HL-60/S4 (cell line): ENCODE data around the gene NHSL2.

ENCODE experiments used
- in situ Hi-C: fragments of 300-500 bp; cut with MboI; formaldehyde crosslinking; loops from 2 replicates; pipeline ENCODE4 v1.14.3; 2022; ENCODE audit warnings: low sequenced_read_pairs

The NHSL2 gene

GRCh38 chrX:72125331-72126047 is 214.8 kb downstream of the NHSL2 start:
- in situ Hi-C loops: loop anchor here (5.0 kb wide), 1 partner anchor 118 kb away; no protein-coding TSS in a partner anchor

- in situ Hi-C loops: loop anchor here (5.0 kb wide), 1 partner anchor 119 kb away; no protein-coding TSS in a partner anchor
Observed at GRCh38 chrX:72126048-72126415, 215.4 kb downstream of the NHSL2 start.

- in situ Hi-C loops: loop anchor here (5.0 kb wide), 1 partner anchor 119 kb away; no protein-coding TSS in a partner anchor
Observed at GRCh38 chrX:72126539-72127140, 216.0 kb downstream of the NHSL2 start.

- in situ Hi-C loops: loop anchor here (5.0 kb wide), 1 partner anchor 120 kb away; no protein-coding TSS in a partner anchor
Observed at GRCh38 chrX:72127332-72127731, 216.7 kb downstream of the NHSL2 start.

- in situ Hi-C loops: loop anchor here (5.0 kb wide), 1 partner anchor 121 kb away; no protein-coding TSS in a partner anchor
Observed at GRCh38 chrX:72128183-72128834, 217.7 kb downstream of the NHSL2 start.

- in situ Hi-C loops: loop anchor here (5.0 kb wide), 1 partner anchor 122 kb away; no protein-coding TSS in a partner anchor
Observed at GRCh38 chrX:72128881-72129280, 218.2 kb downstream of the NHSL2 start.

- in situ Hi-C loops: loop anchor here (5.0 kb wide), 1 partner anchor 122 kb away; no protein-coding TSS in a partner anchor
Observed at GRCh38 chrX:72129661-72130060, 219.0 kb downstream of the NHSL2 start.

- in situ Hi-C loops: no loop called here
Observed at GRCh38 chrX:72130156-72130761, 219.6 kb downstream of the NHSL2 start.

GRCh38 chrX:72130762-72131250 is 220.2 kb downstream of the NHSL2 start:
- in situ Hi-C loops: no loop called here

GRCh38 chrX:72131317-72132294 is 221.0 kb downstream of the NHSL2 start, which contains the start of gene RTL5:
TSS of gene RTL5 (minus strand) at chrX:72131915.
- in situ Hi-C loops: no loop called here

GRCh38 chrX:72132456-72132855 is 221.8 kb downstream of the NHSL2 start:
- in situ Hi-C loops: no loop called here

GRCh38 chrX:72133851-72134546 is 223.4 kb downstream of the NHSL2 start:
- in situ Hi-C loops: no loop called here

GRCh38 chrX:72137846-72138495 is 227.3 kb downstream of the NHSL2 start:
- in situ Hi-C loops: no loop called here

GRCh38 chrX:72139538-72139937 is 228.9 kb downstream of the NHSL2 start:
- in situ Hi-C loops: no loop called here

- in situ Hi-C loops: no loop called here
Observed at GRCh38 chrX:72141372-72142004, 230.8 kb downstream of the NHSL2 start.

GRCh38 chrX:72142094-72142793 is 231.6 kb downstream of the NHSL2 start:
- in situ Hi-C loops: no loop called here

GRCh38 chrX:72142794-72143608 is 232.4 kb downstream of the NHSL2 start:
- in situ Hi-C loops: no loop called here
